NCI-H526 treated with DMSO at 0.1 percent for 48 hours (cell line): ENCODE data around the gene HDAC9.

Experiments used
- DNase-seq: peaks from one replicate; lab custom pipeline; 2025; lab: John Stamatoyannopoulos, UW

Gene HDAC9

DNA sequence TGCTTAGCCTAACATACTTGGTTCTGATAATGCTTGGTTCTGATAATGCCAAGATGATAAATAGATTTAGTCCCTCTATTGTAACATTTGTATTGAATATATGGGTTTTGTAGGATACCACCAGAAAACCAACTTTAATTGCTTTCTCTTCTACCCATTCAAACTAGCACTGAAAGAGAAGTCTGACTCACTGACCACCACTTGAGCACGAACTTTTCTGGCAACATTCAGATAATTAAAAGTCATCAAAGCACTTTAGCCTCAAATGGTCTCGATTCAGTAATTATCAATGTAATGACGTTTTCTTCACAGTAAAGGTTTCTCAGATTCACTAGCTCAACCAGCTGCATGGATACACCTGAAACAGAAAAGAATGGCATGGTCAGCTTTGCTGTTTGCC, 63.0 kb downstream of the HDAC9 start:
- DNase-seq, result no peak

DNA sequence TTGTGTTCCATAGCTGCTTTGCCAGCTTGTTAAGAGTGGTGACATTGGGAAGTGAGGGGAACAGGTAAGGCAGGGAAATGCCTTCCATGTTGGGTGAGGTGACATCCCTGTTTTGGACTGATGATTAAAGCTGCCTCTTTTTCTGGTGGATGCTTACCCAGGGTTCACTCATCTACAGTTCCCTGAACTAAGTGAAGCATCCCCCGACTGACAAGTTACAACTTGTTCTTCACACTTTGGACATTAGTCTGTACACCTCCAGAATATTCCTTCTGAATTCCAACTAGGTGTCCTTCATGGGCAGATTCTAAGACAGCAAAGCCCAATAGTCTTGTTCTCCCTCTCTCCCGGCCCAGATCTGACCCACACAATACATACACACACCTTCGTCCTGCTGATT, 63.4 kb downstream of the HDAC9 start:
- DNase-seq, result no peak

DNA sequence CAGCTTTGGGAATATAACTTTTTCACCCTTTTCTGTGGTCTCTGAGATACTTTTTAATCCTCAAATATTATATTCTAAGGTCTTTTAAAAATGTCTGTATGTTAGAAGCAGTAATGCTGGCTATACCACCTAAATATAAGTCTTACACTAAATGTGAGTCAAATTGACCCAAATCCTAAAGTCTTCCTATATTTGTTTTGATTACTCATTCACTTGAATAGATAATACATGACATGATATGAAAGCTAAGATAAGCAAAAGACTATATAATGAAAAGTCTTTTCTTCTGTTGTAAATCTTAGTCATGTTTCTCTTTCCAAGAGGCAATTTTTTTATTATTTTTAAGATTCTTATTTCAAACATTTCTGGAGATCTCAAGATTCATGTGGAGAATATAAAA, 64.2 kb downstream of the HDAC9 start:
- DNase-seq, result no peak

DNA sequence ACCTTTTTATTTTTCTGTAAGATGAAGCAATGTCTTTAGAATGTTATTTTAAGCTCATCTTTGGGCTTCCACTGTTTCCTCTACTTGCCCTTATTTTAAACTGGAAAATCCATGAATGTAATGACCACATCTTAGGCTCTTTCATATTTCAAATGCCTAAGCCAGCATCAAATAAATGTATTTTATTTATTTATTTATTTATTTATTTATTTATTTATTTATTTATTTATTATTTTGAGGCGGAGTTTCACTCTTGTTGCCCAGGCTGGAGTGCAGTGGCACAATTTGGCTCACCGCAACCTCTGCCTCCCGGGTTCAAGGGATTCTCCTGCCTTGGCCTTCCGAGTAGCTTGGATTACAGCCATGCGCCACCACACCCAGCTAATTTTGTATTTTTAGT, 69.2 kb downstream of the HDAC9 start:
- DNase-seq, result no peak

DNA sequence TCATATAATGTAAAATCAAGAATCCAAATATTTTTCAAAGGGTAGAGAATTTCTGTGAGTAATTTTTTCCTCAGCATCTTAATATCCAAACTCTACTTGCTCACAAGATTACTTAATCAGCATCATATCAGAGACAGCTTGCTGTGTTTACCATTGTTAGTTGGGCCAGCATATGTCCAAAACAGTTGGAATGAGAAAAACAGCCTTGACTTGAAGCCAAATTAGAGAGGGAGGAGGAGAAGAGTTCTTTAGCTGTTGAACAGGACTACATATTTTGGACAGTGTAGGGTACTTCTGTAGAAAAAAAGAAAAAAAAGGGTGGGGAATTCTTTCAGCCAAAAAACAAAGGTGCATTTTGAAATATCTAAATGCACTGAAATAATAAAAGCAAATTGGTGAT, 69.8 kb downstream of the HDAC9 start:
- DNase-seq, result no peak

DNA sequence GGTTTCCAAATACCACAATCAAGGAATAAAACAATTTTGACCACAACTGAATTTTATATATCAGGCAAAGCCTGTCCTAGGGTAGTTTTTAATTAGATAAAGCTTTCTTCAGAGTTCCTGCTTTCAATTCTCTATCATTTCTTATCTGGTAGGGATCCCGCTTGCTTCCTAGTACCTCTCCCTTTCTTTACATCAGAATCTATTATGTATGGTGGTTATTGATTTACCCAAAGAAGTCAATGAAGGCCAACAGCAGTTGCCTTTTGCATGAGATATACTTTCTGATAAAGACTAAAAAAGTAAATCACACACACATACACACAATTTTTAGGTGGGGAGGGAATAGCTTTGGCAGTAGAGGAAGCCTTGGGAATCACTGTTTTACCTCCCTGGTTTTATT, 70.7 kb downstream of the HDAC9 start:
- DNase-seq, result no peak

DNA sequence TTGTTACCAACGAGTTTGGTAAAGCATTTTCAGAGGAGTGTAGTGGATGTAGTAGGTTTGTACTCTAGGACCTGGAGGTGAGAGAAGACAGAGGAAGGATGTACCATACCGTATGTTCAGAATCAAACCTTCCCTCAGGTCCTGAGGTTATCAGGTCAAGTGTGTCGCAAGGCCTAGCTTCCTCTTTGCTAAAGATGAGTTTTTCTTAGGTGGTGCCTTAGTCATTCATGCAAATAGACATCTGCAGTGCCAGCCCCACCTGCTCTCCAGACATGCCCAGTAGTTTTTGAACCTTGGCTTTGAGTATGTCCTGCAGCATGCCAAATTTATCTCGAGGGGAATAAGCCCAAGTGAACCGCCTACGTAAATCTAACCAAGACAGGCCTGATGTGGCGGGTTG, 71.3 kb downstream of the HDAC9 start:
- no peak for DNase-seq

DNA sequence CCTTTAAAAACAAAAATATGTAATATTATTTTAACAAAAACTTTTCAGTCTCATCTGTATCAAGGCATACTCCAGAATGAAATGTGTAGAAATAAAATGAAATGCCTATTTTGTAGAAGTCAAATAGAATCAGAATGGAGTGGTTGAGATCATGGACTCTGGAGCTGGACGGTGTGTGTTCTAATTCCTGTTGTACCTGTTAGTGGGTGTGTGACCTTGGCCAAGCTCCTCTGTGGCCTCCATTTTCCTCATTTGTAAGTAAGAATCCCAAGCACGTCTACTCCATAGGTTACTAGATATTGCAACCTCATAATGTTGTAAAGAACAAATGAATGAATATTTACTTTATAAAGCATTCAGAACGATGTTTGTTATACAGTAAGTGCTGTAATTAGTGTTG, 74.9 kb downstream of the HDAC9 start:
- no peak for DNase-seq

DNA sequence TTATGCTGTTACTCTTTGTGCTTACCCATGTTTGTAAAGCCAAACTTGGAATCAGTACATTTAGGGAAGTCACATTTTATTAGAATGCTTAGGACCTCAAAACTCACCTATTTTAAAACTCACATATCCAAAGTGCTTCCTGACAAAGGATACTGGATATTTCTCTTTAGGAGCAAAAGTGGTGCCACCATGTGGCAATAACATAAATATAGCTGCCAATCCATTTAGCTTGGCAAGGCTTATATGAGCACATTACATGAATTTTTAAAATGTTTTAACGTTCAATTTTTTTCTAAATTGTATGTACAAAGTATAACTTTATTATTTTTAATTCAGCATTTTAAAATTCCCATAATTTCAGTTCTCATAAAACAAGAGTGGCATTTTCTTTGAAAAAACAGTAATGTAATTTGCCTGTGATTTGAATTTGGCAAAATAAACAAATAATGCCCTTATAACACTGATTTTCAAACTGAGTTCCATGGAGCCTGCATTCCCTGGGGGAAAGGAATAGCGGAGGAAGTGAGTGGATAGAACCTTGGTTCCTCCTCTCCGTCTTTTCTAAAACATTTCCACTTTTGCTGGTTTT, 75.4 kb downstream of the HDAC9 start:
- DNase-seq, result peak; percentile 41

DNA sequence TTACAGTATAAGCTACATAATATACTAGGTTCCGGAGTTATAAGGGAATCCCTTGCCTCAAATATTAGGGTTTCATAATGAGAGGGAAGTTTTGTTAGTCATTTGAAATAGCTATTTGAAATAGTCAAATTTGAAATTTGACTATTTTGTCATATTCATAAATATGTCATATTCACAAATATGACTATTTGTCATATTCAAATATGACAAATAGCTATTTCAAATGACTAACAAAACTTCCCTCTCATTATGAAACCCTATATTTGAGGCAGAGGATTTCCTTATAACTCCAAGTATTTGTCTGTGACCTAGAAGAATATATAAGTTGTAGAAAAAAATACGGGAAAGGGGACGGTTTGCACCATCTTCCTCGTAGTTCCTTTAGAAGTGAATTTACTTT, 76.6 kb downstream of the HDAC9 start:
- DNase-seq, result peak; percentile 1

DNA sequence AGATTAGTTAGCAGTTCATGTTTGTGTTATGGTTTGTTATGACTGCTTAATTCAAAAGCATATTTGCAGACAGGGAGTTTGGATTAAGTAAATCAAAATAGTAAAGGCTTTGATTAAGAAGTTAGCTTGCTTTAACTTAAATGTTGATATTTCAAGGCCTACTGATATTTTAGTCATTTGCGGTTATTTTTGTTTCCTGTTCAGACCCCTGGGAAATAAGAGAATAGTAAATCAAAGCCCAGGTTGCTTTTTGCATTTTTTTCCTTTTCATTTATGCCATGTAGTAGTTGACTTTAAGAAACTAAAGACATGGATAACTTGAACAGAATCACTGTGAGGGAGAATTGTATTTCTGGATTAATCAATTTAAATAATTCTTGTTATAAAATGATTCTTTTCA, 77.3 kb downstream of the HDAC9 start:
- DNase-seq, result no peak

DNA sequence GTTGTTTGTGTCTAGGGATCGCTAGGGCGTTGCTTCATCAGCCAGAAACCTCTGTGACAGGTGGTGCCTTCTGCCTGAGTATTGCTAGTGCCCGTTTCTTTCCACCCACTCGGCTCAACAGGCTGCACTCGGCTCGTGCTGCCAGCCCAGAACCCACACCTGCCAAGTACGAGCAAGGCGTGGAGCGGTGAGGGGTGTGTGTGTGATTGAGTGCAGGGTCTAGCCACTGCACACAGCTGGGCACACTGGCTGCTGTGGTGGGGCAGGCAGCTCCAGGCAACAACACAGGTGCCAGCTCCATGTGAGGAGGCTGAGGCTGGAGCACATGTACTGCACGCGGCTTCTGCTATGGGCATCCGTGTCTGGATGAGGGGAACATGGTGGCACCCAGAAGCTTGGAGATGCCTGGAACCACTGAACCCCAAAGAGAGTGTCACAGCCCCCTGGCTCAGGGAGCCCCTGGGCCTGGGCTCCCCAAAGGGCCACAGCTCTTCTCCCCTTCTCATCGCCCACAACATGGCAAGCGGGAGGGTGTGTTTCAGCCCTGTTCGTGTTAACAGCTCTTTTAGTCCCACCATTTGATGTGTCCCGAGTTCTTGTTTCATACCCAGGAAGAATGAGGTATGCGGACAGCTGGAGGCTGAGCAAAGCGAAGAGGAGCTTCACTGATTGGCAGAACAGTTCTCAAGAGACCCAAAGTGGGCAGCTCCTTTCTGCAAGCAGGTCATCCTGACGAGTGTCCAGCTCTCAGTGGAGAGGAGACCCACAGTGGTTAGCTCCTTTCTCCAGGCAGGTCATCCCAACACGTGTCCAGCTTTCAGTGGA, 78.1 kb downstream of the HDAC9 start:
- no peak for DNase-seq

DNA sequence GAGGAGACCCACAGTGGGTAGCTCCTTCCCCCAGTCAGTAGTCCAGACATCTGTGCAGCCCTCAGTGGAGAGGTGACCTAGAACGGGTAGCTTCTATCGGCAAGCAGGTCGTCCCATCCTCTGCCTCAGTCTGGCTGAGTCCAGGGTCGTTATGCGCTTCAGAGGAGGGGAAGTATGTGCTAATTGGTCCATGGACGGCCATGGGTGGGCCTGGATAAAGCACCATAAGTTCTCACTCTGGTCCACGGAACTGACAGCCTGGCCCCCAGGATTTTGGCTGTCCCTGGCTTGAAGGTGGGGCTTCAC, 78.6 kb downstream of the HDAC9 start:
- DNase-seq, result no peak

DNA sequence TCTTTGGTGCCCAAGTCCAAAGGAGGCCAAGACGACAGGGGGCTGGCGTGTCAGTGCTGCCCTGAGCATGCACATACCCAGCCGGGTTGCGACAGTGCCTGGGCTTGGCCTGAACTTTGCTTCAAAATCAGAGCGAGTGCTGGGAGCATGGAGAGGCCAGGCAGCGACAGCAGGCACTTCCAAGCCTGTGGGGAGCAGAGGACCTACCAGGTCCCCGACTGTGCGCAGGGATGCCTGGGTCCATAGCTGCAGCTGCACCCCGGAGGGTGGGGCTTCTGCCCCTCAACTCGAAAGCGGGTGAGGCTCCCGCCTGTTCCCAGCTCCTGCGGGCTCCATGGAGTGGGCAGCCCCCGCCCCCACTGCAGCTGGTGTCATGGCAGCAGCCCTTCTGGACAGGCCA, 79.1 kb downstream of the HDAC9 start:
- DNase-seq, result no peak

DNA sequence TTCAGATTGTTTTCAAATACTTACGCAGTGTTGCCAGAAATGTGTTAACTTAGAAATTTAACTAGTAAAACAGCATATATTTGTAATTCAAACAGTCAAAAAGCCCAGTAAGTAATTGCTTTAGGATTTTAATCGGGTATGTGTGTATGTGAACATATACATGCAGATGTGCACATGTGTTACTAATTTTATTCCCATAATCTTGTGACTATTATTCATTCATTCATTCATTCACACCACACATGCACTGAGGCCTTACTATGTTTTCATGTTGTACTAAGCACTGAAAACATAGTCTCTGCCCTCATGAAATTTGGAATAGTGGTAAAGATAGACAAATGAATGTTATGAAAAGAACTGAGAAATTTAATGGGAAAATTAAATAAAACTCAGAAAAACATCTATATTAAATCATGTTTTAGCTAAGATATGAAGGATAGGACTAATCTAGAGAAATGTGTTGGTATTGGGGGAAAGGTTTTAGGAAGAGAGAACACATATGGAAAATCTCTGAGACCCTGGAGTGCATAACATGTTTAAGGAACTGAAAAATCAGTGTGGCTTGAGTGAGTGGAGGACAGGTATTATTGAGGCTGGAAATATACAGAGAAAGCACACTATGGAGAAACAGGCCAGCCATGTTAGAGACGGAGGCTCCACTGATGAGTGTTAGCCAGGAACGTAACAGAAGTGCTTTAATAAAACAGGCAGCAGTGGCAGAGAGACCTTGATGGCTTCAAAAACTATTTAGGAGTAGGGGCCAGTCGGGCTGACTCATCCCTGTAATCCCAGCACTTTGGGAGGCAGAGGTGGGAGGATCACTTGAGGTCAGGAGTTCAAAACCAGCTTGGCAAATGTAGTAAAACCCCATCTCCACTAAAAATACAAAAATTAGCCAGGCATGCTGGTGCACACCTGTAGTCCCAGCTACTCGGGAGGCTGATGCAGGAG, 80.3 kb downstream of the HDAC9 start:
- no peak for DNase-seq

DNA sequence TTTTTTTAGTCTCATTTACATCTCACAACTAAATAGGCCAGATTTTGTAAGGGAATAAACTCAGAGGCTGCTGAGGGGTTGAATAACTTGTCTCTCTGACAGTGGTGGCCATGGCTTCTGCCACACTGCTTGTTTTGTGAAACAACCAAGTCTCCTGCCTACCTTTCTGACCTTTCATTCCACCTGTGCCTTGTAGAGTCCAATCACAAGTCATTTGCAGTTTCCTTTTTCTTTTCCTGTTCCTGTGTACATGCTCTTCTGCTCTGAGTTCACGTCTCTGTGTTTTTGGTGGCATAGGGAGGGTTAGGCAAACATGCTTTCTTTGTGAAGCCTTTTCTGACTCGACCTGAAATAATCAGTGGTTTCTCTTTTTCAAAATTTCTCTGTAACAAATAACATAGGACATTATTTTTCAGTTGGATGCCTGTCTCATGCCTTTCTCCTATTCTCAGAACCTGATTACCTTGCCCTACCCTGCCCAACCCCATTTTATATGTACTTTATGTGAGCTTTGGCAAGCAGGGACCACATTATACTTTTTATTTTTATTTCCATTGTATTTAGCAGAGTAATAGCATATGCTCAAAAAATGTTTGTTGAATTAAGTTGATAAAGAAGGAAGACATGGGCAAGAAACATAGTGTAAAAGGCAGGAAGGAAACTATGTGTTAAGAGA, 81.7 kb downstream of the HDAC9 start:
- no peak for DNase-seq

DNA sequence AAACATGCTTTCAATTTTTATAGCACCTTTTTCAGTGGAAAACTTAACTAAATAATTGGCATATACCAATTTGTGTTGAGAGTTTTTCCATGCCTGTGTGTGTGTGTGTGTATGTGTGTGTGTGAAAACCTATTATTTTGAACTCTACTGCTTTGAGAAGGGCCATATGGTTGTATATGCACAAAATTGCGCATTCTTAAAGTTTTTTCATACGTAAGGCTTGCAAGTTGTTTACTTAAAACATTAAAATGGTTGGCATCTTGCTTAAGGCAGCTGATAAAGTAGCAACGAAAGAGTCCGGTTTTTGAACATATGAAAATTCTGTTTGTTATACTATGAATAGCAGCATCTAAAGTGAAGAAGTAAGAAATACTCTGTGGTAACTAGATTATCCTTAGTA, 84.1 kb downstream of the HDAC9 start:
- no peak for DNase-seq

DNA sequence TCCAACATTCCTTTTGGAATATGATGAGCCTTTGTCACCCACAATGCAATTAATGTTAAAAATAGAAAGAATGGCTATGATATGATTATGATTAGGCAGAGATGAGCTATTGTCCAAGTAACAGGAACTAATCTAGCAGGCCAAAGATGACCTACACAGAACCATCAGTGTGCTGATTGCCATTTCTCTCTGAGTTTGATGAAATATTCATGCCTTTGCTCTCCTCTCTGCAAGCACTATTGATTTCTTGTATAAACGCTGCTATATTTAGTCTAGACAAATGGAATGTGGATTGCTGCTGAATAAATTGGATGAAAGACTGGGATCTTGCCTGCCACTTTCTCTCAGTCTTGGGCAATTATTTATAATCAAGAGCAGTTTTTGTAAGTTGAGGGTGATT, 85.4 kb downstream of the HDAC9 start:
- DNase-seq, result no peak

DNA sequence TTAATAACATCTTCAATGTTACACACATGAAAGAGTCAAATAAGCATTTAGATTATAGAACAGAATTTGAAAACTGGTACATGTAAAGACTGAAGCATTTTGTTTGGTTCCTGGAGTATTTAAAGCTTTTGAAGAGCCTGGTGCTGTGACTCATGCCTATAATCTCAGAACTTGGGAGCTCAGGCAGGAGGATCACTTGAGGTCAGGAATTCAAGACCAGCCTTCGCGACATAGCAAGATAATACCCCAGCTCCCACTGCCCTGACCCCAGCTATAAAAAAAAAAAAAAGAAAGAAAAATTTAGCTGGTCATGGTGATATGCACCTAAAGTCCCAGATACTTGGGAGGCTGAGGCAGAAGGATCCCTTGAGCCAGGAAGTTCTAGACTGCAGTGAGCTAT, 87.8 kb downstream of the HDAC9 start:
- no peak for DNase-seq

DNA sequence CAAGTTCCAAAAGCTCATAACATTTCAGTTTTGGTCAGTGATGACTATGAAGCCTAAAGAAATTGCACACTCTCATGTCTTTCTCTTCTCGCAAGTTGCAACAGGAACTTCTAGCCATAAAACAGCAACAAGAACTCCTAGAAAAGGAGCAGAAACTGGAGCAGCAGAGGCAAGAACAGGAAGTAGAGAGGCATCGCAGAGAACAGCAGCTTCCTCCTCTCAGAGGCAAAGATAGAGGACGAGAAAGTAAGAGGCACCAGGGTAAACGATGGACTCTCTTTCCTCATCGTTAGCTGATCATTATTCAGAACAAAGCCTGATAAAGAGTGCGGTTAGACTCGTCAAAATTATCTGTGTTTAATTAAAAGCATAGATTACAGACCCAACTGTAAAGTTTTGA, 94.7 kb downstream of the HDAC9 start:
- DNase-seq, result no peak

DNA sequence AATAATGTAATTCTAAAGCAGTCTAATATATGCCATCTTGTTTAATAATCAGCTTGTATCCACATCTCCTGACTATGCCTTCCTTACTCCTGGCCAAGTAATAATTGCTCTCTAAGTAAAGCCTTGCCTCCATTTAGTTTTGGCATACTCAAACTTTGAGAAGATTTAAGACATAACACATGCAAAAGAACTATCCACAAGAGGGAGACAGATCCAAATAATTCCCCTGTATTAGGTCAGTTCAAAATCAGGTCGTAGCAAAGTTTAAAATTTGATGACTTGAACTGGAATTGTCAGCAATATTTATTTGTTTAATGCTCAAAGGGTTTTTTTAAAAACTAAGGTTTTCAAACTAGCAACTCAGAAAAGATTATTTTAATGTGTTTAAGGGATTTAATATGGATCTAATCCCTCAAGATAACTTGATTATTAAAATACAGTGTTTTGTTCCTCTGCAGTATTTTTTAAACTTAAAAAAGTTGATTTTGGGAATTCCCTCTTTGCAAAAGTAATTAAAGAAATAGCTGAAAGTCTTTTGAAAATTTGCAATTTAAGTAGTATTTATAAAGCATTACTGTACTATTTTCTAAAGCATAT, 95.3 kb downstream of the HDAC9 start:
- DNase-seq, result peak; percentile 24
